ENCODE measurements around the gene ARL3.
"Not testable (repeated sequence)": the region's sequence is repeated elsewhere in the genome, so short reads cannot be mapped to it uniquely, and the experiment has no call there.

The ARL3 gene

GRCh38 chr10:102670065-102670670, 44.0 kb downstream of the ARL3 start:
- FAIRE-seq: no peak

- no peak for FAIRE-seq
Measured at GRCh38 chr10:102669206-102670064, 44.8 kb downstream of the ARL3 start.

GRCh38 chr10:102668326-102669107, 45.7 kb downstream of the ARL3 start:
- no peak for FAIRE-seq

- not testable (repeated sequence) for FAIRE-seq
Measured at GRCh38 chr10:102667411-102667810, 46.8 kb downstream of the ARL3 start.

- FAIRE-seq: no peak
Measured at GRCh38 chr10:102665904-102666509, 48.2 kb downstream of the ARL3 start.

GRCh38 chr10:102661658-102662028, 52.6 kb downstream of the ARL3 start:
- FAIRE-seq: no peak

GRCh38 chr10:102660888-102661657, 53.1 kb downstream of the ARL3 start:
- no peak for FAIRE-seq

GRCh38 chr10:102658802-102659201, 55.4 kb downstream of the ARL3 start:
- FAIRE-seq: no peak

GRCh38 chr10:102657984-102658724, 56.0 kb downstream of the ARL3 start:
- no peak for FAIRE-seq

GRCh38 chr10:102657451-102657850, 56.7 kb downstream of the ARL3 start:
- no peak for FAIRE-seq

- FAIRE-seq: no peak
Measured at GRCh38 chr10:102656791-102657371, 57.3 kb downstream of the ARL3 start.

GRCh38 chr10:102656026-102656425, 58.2 kb downstream of the ARL3 start:
- no peak for FAIRE-seq

- FAIRE-seq: no peak
Measured at GRCh38 chr10:102654969-102655368, 59.2 kb downstream of the ARL3 start.

- FAIRE-seq: no peak
Measured at GRCh38 chr10:102654566-102654965, 59.6 kb downstream of the ARL3 start.

- FAIRE-seq: no peak
Measured at GRCh38 chr10:102653060-102653459, 61.1 kb downstream of the ARL3 start.

GRCh38 chr10:102652170-102652916, 61.9 kb downstream of the ARL3 start:
- no peak for FAIRE-seq

- no peak for FAIRE-seq
Measured at GRCh38 chr10:102651455-102652169, 62.6 kb downstream of the ARL3 start.

- FAIRE-seq: no peak
Measured at GRCh38 chr10:102650655-102651454, 63.3 kb downstream of the ARL3 start.
